GM19193 (cell line): ENCODE data around the gene MXRA5.

ENCODE experiments used
- POLR2A ChIP-seq: IDR thresholded peaks from 4 replicates; pipeline ENCODE4 v1.6.1; 2011; ENCODE audit not compliant: insufficient read depth, insufficient read length; ENCODE audit errors: extremely low read depth

MXRA5 gene, protein sequence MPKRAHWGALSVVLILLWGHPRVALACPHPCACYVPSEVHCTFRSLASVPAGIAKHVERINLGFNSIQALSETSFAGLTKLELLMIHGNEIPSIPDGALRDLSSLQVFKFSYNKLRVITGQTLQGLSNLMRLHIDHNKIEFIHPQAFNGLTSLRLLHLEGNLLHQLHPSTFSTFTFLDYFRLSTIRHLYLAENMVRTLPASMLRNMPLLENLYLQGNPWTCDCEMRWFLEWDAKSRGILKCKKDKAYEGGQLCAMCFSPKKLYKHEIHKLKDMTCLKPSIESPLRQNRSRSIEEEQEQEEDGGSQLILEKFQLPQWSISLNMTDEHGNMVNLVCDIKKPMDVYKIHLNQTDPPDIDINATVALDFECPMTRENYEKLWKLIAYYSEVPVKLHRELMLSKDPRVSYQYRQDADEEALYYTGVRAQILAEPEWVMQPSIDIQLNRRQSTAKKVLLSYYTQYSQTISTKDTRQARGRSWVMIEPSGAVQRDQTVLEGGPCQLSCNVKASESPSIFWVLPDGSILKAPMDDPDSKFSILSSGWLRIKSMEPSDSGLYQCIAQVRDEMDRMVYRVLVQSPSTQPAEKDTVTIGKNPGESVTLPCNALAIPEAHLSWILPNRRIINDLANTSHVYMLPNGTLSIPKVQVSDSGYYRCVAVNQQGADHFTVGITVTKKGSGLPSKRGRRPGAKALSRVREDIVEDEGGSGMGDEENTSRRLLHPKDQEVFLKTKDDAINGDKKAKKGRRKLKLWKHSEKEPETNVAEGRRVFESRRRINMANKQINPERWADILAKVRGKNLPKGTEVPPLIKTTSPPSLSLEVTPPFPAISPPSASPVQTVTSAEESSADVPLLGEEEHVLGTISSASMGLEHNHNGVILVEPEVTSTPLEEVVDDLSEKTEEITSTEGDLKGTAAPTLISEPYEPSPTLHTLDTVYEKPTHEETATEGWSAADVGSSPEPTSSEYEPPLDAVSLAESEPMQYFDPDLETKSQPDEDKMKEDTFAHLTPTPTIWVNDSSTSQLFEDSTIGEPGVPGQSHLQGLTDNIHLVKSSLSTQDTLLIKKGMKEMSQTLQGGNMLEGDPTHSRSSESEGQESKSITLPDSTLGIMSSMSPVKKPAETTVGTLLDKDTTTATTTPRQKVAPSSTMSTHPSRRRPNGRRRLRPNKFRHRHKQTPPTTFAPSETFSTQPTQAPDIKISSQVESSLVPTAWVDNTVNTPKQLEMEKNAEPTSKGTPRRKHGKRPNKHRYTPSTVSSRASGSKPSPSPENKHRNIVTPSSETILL (N-terminal part only)

DNA sequence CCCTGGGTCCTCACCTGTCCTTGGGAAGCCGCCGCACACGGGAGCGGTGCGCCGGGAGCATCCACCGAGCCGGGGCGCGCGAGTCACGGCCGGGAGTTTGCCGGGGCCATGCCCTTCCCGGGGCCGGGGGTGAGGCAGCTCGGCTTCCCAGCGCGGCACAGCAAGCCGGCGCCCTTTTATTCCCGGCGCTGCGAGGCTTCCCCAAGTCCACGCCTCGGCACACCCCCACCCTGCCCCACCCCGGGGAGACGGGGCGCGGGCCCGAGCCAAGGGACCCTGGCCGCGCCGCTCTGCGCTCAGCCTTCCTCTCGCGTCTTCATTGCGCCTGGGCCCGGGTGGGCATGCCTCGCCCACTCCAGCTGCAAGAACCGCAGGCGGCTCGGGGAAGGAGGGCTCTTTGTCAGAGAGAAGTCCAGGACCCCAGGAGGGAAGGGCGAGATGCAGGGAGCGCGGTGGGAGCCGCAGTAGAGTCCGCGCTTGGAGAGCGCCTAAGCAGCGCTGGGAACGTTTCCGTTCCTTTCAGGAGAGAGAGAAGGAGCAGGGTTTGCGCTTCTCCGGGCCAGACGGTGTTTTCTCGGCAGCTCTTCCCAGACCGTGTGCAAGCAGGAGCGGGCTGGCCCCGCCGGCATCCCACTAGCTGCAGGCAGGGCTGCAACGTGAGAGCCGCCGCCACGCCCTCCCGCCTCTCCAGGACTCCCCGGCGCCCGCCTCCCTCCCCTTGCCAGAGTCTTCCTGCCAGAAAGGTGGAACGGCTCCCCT, at the start of gene MXRA5:
MXRA5 (minus strand) TSS at position 152 of the 759 bp plus-strand sequence. CDS start 2,819 bp downstream, outside the sequence.
- TF ChIP-seq POLR2A = no peak

DNA sequence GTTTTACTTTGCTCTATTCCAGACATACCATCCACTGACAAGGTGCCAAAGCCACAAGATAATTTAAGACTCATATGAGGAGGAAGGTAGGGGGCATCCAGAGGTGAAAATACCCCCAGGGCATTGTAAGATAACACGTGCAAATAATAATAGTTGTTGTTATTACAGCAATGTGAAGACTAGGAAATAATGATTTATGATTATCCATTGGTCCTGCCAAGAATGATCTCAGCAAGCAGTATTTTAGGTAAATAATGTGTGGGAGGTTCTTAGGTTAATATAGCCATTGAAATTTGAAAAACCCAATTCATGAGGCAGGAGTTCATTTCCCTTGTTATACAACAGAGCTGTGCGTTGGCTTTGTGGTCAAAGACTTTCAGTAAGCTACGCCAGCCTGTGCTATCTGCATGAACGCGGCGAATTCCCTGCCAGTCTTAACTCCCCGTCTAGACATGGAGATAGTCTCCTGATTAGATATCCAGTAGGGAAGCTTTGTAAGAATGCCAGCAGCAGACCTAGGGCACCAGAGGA, 47.2 kb upstream of the MXRA5 start:
- no peak for TF ChIP-seq POLR2A

DNA sequence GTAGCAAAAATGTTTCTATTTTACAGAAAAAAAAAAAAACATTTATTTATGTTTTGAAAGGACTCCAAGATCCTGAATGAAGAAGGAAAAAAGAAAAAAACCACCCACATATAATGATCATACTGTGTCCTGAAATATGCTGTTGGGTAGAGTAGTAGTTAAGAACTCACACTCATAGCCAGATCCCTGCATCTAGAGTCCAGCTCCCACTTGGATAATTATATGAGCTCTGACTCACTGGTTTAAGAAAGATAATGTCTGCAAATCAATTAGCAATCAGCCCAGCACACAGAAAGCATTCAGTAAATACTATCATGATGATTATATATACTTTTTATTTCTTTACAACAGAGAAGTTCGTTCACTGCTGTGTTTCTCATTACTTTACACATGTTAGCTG, 46.7 kb upstream of the MXRA5 start:
- no peak for TF ChIP-seq POLR2A

DNA sequence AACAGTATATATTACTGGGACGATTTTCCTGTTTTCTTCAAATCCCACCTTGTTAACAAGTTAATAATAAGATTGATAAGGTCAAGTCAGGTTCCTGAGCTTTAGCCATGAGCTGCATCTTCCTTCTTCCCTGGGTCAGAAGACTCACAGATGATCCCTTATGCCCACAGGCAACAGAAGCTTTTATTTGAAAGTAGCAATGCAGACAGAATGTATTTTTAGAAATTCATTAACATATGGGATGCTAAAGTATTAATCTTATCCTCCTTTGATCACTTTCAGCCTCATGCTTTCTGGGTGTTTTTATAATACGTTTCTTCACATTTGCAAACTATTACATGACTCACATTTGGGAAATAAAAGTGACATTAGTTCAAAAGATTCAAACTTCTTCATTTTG, 42.0 kb upstream of the MXRA5 start:
- no peak for TF ChIP-seq POLR2A

DNA sequence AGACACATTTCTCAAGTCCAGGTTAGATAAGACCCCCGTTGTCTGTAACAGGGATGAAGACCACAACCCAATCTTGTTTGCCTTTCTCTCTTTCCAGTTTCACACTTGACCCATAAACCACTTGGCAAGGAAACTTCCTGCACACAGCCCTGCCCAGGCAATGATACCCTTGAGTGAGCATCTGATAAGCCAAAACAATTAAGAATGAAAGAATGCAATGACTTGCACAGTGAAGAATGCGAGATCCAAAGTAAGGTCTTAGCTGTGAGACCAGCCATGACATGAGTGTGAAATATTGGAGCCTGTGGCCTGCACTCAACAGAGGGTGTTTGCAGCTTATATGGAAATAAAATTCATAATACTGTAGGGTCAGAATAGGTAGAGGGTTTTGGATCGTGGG, 37.9 kb upstream of the MXRA5 start:
- no peak for TF ChIP-seq POLR2A

DNA sequence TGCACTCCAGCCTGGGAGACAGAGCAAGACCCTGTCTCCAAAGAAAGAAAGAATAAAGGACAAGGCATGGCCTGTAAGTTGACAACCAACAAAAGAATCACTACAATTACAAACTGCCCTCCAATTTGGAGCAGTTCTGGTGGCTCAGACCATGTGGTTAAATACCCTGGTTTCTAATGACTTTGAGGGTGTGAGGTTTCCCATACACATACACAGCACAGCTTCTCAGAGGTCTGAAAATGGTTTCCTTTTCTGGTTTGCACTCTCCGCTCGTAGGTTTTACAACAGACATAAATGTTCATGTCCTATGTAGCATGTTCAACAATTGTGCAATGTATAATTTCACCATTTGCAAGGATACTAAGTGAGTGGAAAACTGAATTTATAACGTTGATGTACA, 34.2 kb upstream of the MXRA5 start:
- no peak for TF ChIP-seq POLR2A

DNA sequence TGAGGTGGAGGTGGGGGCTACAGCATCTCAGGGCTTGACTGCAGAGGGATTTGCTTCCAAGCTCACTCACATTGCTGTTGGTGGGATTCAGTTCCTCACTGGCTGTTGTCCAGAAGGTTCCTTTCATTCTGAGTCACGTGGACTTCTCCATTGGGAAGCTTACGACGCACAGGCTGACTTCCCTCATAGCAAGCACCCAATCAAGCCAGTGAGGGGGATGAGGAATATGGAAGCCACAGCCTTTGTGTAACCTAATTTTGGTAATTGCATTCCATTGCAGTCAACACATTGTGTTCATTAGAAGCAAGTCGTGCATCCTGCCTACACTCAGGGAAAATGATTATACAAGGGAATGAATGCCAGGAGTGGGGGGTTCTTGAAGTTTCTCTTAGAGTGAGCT, 32.7 kb upstream of the MXRA5 start:
- TF ChIP-seq POLR2A = no peak

DNA sequence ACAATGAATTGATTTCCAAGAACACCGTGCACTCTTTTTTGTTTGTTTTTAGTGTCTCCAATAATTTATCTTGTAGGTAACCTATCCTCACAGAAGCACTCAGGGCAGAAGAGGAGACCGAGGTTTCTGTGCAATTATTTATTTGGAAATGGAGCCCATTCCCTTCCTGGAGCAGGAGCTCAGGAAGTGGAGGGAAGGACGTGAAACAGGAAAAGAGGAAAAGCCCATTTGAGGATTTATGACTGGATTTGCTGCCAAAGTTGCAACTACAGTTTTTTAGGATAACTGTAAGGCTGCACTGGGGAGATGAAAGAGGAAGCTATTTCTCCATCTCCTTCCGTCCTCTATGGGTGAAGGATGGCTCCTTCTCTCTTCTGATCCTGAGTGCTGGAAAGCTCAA, 31.7 kb upstream of the MXRA5 start:
- no peak for TF ChIP-seq POLR2A

DNA sequence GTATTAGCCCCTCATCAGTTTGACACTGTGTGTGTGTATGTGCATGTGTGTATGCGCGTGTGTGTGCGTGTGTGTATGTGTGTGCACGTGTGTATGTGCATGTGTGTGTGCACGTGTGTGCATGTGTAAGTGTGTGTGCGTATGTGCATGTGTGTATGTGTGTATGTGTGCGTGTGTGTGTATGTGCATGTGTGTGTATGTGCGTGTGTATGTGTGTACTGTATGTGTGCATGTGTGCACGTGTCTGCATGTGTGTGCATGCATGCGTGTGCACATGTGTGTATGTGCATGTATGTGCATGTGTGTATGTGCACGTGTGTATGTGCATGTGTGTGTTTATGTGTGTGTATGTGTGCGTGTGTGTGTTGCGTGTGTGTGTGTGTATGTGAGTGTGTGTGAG, 31.1 kb upstream of the MXRA5 start:
- no peak for TF ChIP-seq POLR2A

DNA sequence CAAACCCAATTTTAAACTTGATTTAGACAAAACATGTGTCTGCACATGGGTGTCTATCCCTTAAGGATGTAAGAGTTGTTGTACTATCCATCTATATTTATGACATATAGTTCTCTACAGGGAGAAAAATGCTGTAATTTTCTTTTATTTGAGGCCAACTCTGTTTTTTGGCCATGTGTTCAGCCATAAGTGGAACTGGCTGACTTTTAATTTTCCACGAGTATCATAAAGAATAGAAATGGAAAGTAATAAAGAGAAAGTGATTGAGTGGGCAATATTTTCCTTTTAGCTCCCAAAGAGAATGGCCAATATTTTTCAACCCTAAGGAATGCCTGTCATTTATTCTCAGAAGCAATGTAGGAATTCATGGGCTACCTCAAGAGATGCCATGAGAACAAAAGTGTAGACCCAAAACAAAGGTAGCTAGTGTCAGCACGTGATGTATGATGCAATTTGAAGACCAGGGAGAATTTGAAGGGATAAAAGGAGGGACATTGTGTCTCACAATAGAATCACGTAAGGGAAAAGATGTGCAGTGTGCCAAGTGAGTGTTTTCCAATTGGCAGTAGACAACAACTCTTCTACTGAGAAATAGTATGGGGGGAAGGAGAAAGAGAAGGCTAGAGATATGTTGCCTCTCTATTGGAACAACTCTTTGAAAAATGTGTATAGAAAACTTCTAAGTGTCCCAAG, 27.8 kb upstream of the MXRA5 start:
- no peak for TF ChIP-seq POLR2A

DNA sequence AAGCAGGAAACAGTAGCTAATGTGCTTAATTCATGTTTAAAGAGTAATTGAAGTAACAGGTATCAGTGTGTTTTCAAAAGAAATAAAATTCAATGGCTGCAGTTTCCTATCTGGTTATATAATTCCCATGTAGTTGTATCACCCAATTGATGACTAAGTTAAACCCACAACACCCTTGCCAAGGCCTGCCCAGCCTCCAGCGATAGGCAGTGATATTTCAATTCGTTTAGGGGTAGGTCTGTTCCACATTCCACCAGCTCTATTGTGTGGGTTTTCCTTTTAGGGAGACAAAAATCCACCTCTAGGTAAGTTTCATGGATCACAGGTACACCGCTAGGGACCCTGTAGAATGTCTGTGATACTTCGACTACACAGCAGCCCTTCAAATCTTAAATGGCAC, 24.7 kb upstream of the MXRA5 start:
- no peak for TF ChIP-seq POLR2A

DNA sequence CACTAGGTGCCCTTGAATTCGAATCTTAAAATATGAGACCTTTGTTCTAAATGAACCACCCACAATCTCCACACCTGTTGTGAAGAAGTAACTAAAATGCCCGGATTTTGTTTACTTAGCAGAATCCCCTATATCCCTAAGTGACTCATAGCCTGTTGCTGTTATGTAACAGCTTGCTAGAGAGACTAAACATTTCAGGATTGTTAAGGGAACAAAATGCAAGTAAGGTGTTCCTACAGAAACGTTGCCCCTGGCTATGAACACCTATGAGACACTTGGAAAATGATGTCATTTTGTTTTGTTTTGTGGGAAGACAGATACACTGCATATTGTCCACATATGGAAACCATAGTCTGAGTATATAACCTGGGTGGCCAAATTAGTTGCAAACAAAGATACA, 24.2 kb upstream of the MXRA5 start:
- TF ChIP-seq POLR2A = no peak

DNA sequence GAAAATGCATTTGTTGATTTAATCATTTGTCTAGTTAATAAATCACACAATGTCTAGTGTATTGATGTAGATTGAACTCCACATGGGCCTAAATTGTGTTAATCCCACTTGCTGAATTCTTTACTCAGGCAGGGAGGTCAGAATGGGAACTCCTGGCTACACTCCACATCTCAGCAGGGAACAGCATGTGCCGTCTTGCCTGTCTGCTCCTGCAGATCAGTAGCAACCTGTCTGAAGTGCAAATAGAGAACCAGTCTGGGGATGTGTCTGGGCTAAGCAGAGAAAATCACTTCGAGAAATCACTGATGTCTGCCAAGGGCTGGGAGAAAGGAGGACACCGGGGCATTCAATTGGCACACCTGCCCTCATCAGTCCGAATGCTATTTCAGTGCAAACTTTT, 16.5 kb upstream of the MXRA5 start:
- no peak for TF ChIP-seq POLR2A
